GM23338 (cell line): Measurements from ENCODE around the gene NDE1. TPM values are rescaled to one million over a fixed set of nuclear protein-coding genes. Genes with fewer than 3 reads are reported as not detected.

Experiments
- ATAC-seq: fragments of 200-7000 bp; cut with Tn5 transposase; 3 replicates; pipeline ENCODE4 v1.9.1; 2020
- DNase-seq: peaks from one replicate; pipeline ENCODE4 v3.0.0-alpha.2; 2015; ENCODE audit warnings: low spot score
- H2AFZ ChIP-seq: fragments of 200-600 bp; sonication (generic); 2 replicates; pipeline ENCODE4 v1.8.0; 2016; ENCODE audit warnings: antibody characterized with exemption, mild to moderate bottlenecking, moderate library complexity
- H3F3A ChIP-seq: fragments of 200-600 bp; sonication (generic); replicated peaks from 2 replicates; pipeline ENCODE4 v1.8.0; 2017; ENCODE audit warnings: antibody characterized with exemption, mixed run types, low read depth
- H3K27ac ChIP-seq: fragments of 200-600 bp; sonication (generic); 2 replicates; pipeline ENCODE4 v1.6.1; 2016; ENCODE audit warnings: low read depth
- H3K27me3 ChIP-seq: fragments of 200-600 bp; sonication (generic); 2 replicates; pipeline ENCODE4 v1.8.0; 2016; ENCODE audit warnings: mild to moderate bottlenecking, mixed run types, moderate library complexity; ENCODE audit not compliant: insufficient read depth
- H3K36me3 ChIP-seq: fragments of 200-600 bp; sonication (generic); 2 replicates; pipeline ENCODE4 v1.8.0; 2016; ENCODE audit warnings: mild to moderate bottlenecking; ENCODE audit not compliant: insufficient read depth
- H3K4me1 ChIP-seq: fragments of 200-600 bp; sonication (generic); 2 replicates; pipeline ENCODE4 v1.8.0; 2016; ENCODE audit warnings: mild to moderate bottlenecking, moderate library complexity; ENCODE audit not compliant: insufficient read depth
- H3K4me2 ChIP-seq: fragments of 200-600 bp; sonication (generic); 2 replicates; pipeline ENCODE4 v1.7.1; 2017; ENCODE audit warnings: mixed run types
- H3K4me3 ChIP-seq: fragments of 200-600 bp; sonication (generic); 2 replicates; pipeline ENCODE4 v1.6.1; 2016; ENCODE audit warnings: mixed run types
- H3K79me2 ChIP-seq: fragments of 200-600 bp; sonication (generic); replicated peaks from 2 replicates; pipeline ENCODE4 v1.8.0; 2017; ENCODE audit warnings: mild to moderate bottlenecking; ENCODE audit not compliant: insufficient read depth
- H3K9me2 ChIP-seq: fragments of 200-600 bp; sonication (generic); 2 replicates; pipeline ENCODE4 v1.8.0; 2017; ENCODE audit not compliant: insufficient read depth
- H4K20me1 ChIP-seq: fragments of 200-600 bp; sonication (generic); replicated peaks from 2 replicates; pipeline ENCODE4 v1.8.0; 2017; ENCODE audit warnings: mild to moderate bottlenecking; ENCODE audit not compliant: insufficient read depth
- H3K27ac Mint-ChIP-seq: 2 replicates; pipeline ENCODE4 v1.8.0; 2020; ENCODE audit warnings: inconsistent platforms, mild to moderate bottlenecking, moderate library complexity, mixed read lengths
- H3K27me3 Mint-ChIP-seq: 3 replicates; pipeline ENCODE4 v1.8.0; 2022; ENCODE audit warnings: low read depth, mild to moderate bottlenecking, moderate library complexity, mixed read lengths, inconsistent platforms; ENCODE audit not compliant: insufficient read depth, poor library complexity
- H3K36me3 Mint-ChIP-seq: 3 replicates; pipeline ENCODE4 v1.8.0; 2021; ENCODE audit warnings: low read depth, mild to moderate bottlenecking, inconsistent platforms, moderate library complexity, mixed read lengths
- H3K4me1 Mint-ChIP-seq: 3 replicates; pipeline ENCODE4 v1.8.0; 2020; ENCODE audit warnings: mild to moderate bottlenecking, inconsistent platforms, mixed read lengths
- H3K4me3 Mint-ChIP-seq: 3 replicates; pipeline ENCODE4 v1.8.0; 2021; ENCODE audit warnings: moderate library complexity, mild to moderate bottlenecking, inconsistent platforms, mixed read lengths
- H3K9me3 Mint-ChIP-seq: 3 replicates; pipeline ENCODE4 v1.8.0; 2020; ENCODE audit warnings: moderate library complexity, mild to moderate bottlenecking, inconsistent platforms, mixed read lengths
- CREB1 ChIP-seq: fragments of 250-450 bp; sonication (Bioruptor Pico); IDR thresholded peaks from 2 replicates; pipeline ENCODE4 v1.5.0; 2020; ENCODE audit warnings: low read depth, mild to moderate bottlenecking, moderate library complexity
- CTCF ChIP-seq, 2 experiments: fragments of 200-600 bp in 1 of 2; sonication (generic) in 1 of 2; conservative IDR thresholded peaks; 2 replicates each; pipeline versions ENCODE4 v1.5.1 to v1.6.1; 2016 to 2017; ENCODE audit warnings: antibody characterized with exemption in 2 of 2, low read depth in 2 of 2, mild to moderate bottlenecking in 2 of 2, moderate library complexity in 1 of 2
- EZH2 ChIP-seq: fragments of 200-600 bp; sonication (generic); IDR thresholded peaks from one replicate; pipeline ENCODE4 v1.8.0; 2017; ENCODE audit warnings: antibody characterized with exemption, mild to moderate bottlenecking, low read depth; ENCODE audit not compliant: unreplicated experiment
- EZH2phosphoT487 ChIP-seq: fragments of 200-600 bp; sonication (generic); IDR thresholded peaks from one replicate; pipeline ENCODE4 v1.8.1; 2018; ENCODE audit warnings: antibody characterized with exemption; ENCODE audit not compliant: unreplicated experiment
- JUNB ChIP-seq: IDR thresholded peaks from one replicate; pipeline ENCODE4 v1.6.1; 2016; ENCODE audit warnings: antibody characterized with exemption; ENCODE audit not compliant: unreplicated experiment
- REST ChIP-seq: IDR thresholded peaks from one replicate; pipeline ENCODE4 v1.6.1; 2018; ENCODE audit warnings: antibody characterized with exemption; ENCODE audit not compliant: unreplicated experiment
- ZNF331 ChIP-seq: fragments of 250-450 bp; sonication (Bioruptor Pico); IDR thresholded peaks from 2 replicates; pipeline ENCODE4 v1.5.0; 2020; ENCODE audit warnings: low read depth, mild to moderate bottlenecking, moderate library complexity
- ZNF462 ChIP-seq: fragments of 250-450 bp; sonication (Bioruptor Pico); IDR thresholded peaks from 2 replicates; pipeline ENCODE4 v1.5.0; 2020; ENCODE audit warnings: mild to moderate bottlenecking, moderate library complexity
- polyA plus RNA-seq: library from polyadenylated mRNA; unstranded; fragments of >200 nt; fragmentation: Nextera tagmentation; extraction: Ambion mirVana; gene quantifications from 2 replicates; pipeline ENCODE4 v1.2.1, GENCODE V29; 2016
- total RNA-seq: library from RNA; depleted of rRNA; stranded (reverse); fragments of >200 nt; shearing (Covaris generic); gene quantifications from 2 replicates; pipeline ENCODE4 v1.2.3, GENCODE V29; 2014

NDE1 gene
- total and polyA plus RNA-seq, 2 experiments from 2014 or later: 13.0 to 22.9 TPM

GRCh38 chr16:15775209-15775608 lies 125.2 kb downstream of the NDE1 start:
- Mint-ChIP-seq H3K36me3 (no peaks in the 10 kb centered on the region), H3K27me3 (peaks cover 5% of the 10 kb centered on the region), H3K4me1 (peaks cover 8% of the 10 kb centered on the region), H3K4me3 (no peak overlapping the region), H3K27ac (no peak overlapping the region), H3K9me3 (no peaks in the 10 kb centered on the region)
- no peak overlapping the region for H2AFZ ChIP-seq
- no peaks in the 10 kb centered on the region for H3K4me1 ChIP-seq
- H3K4me2 ChIP-seq: no peak overlapping the region
- TF ChIP-seq CREB1 (CRISPR knock-in tag) (no peak), EZH2 (no peak), JUNB (no peak), CTCF (conservative IDR thresholded peaks at IDR 0.05; ENCODE audit: low read depth in 2 of 2) (no peak), ZNF462 (no peak), ZNF331 (no peak), REST (no peak), EZH2phosphoT487 (no peak)
- no peaks in the 10 kb centered on the region for H3K36me3 ChIP-seq
- peak; percentile 20 for DNase-seq
- H3K27ac ChIP-seq: no peak overlapping the region
- no peaks in the 10 kb centered on the region for H4K20me1 ChIP-seq
- no peaks in the 10 kb centered on the region for H3K79me2 ChIP-seq
- H3F3A ChIP-seq: no peaks in the 10 kb centered on the region
- ATAC-seq: no peak
- no peaks in the 10 kb centered on the region for H3K9me2 ChIP-seq
- H3K4me3 ChIP-seq: no peak overlapping the region
- no peaks in the 10 kb centered on the region for H3K27me3 ChIP-seq
